HepG2 (cell line): ENCODE data around the gene CT55. TPM values are rescaled to one million over a fixed set of nuclear protein-coding genes. Genes with fewer than 3 reads are reported as not detected.

Experiments used
- ATAC-seq: fragments of 200-7000 bp; cut with Tn5 transposase; 3 replicates; pipeline ENCODE4 v1.9.1; 2020; ENCODE audit warnings: mild to moderate bottlenecking, moderate library complexity
- BruUV-seq: library from RNA; stranded (reverse); fragments of 400-500 nt; replicated peaks from 2 replicates; lab custom pipeline; 2021; lab: Mats Ljungman, UMichigan
- CTCF ChIA-PET: fragments of 300-600 bp; formaldehyde crosslinking; extraction: SDS; loops from one replicate; lab custom pipeline; 2021; ENCODE audit warnings: low total read pairs, inconsistent platforms, low intra/inter-chr PET ratio; lab: Yijun Ruan, JAX
- POLR2A ChIA-PET: fragments of 350-600 bp; sonication (Branson Sonifier 250); formaldehyde crosslinking; loops from one replicate; lab custom pipeline; 2020; ENCODE audit warnings: antibody characterized with exemption, inconsistent platforms; lab: Yijun Ruan, JAX
- DNase-seq: peaks from one replicate; pipeline ENCODE4 v3.0.0-alpha.2; 2015; ENCODE audit warnings: low spot score
- FAIRE-seq: peaks from 3 replicates; lab custom pipeline; 2011; peaks lifted over from hg19 to GRCh38; lab: Jason Lieb, UNC
- H2AFZ ChIP-seq: one replicate; pipeline ENCODE4 v1.6.1; 2011; ENCODE audit warnings: low read length, inconsistent platforms
- H3K27ac ChIP-seq: fragments of 300-600 bp; 3 replicates; pipeline ENCODE4 v1.8.0; 2011; ENCODE audit warnings: mixed run types, mild to moderate bottlenecking, mixed read lengths, low read length, inconsistent platforms; ENCODE audit not compliant: insufficient read depth; ENCODE audit errors: extremely low read length
- H3K27me3 ChIP-seq, 2 experiments: fragments of 200-600 bp in 1 of 2; 2 replicates in 1 of 2; 3 replicates in 1 of 2; pipeline versions ENCODE4 v1.6.0 to v1.8.0; 2011; ENCODE audit warnings: low read length in 2 of 2, mild to moderate bottlenecking in 2 of 2, moderate library complexity in 2 of 2, inconsistent platforms in 1 of 2; ENCODE audit not compliant: insufficient read depth in 2 of 2, control insufficient read depth in 1 of 2
- H3K36me3 ChIP-seq, 2 experiments: fragments of 200-600 bp in 1 of 2; replicated peaks in 1 of 2; 2 replicates in 1 of 2; 3 replicates in 1 of 2; pipeline versions ENCODE4 v1.5.1 to v1.8.0; 2011; ENCODE audit warnings: low read length in 2 of 2, inconsistent platforms in 1 of 2; ENCODE audit not compliant: insufficient read depth in 2 of 2, control insufficient read depth in 1 of 2
- H3K4me1 ChIP-seq: 2 replicates; pipeline ENCODE4 v1.5.1; 2012; ENCODE audit warnings: low read length, inconsistent platforms; ENCODE audit not compliant: insufficient read depth
- H3K4me2 ChIP-seq: 2 replicates; pipeline ENCODE4 v1.6.0; 2011; ENCODE audit warnings: low read depth, low read length, inconsistent platforms
- H3K4me3 ChIP-seq, 3 experiments: fragments of 200-600 bp in 1 of 3; sonication (generic), shearing (Covaris generic) in 1 of 3; replicated peaks in 1 of 3; 2 replicates each; pipeline ENCODE4 v1.5.1; 2011 to 2016; ENCODE audit warnings: low read length in 3 of 3, inconsistent platforms in 2 of 3, low read depth in 2 of 3, mild to moderate bottlenecking in 2 of 3, control low read depth in 1 of 3, mixed read lengths in 1 of 3; ENCODE audit not compliant: insufficient read depth in 1 of 3
- H3K79me2 ChIP-seq: one replicate; pipeline ENCODE4 v1.6.1; 2011; ENCODE audit warnings: low read length, inconsistent platforms; ENCODE audit not compliant: insufficient read depth
- H3K9ac ChIP-seq: 2 replicates; pipeline ENCODE4 v1.6.0; 2011; ENCODE audit warnings: mild to moderate bottlenecking, low read depth, low read length, inconsistent platforms; ENCODE audit not compliant: insufficient read depth
- H3K9me3 ChIP-seq: 2 replicates; pipeline ENCODE4 v1.5.1; 2012; ENCODE audit warnings: mild to moderate bottlenecking, low read length
- H4K20me1 ChIP-seq: 2 replicates; pipeline ENCODE4 v1.6.0; 2011; ENCODE audit warnings: inconsistent platforms, mild to moderate bottlenecking, low read length, moderate library complexity; ENCODE audit not compliant: insufficient read depth
- HOXA5 ChIP-seq: sonication (generic); formaldehyde crosslinking; IDR thresholded peaks from 2 replicates; pipeline ENCODE4 v1.4.0; 2020; ENCODE audit warnings: missing genetic modification reagents
- KMT2B ChIP-seq: IDR thresholded peaks from 2 replicates; pipeline ENCODE4 v1.6.1; 2016; ENCODE audit warnings: missing genetic modification reagents, missing compliant biosample characterization
- RAD51 ChIP-seq: fragments of 450-650 bp; IDR thresholded peaks from 2 replicates; pipeline ENCODE4 v1.6.1; 2016; ENCODE audit warnings: borderline replicate concordance
- STAT5B ChIP-seq: sonication (generic); formaldehyde crosslinking; IDR thresholded peaks from 2 replicates; pipeline ENCODE4 v1.4.0; 2020; ENCODE audit warnings: missing genetic modification reagents
- USF2 ChIP-seq, 2 experiments: sonication (generic) in 1 of 2; formaldehyde crosslinking in 1 of 2; IDR thresholded peaks; 2 replicates each; pipeline versions ENCODE4 v1.5.1 to v1.6.1; 2011 to 2020; ENCODE audit warnings: borderline replicate concordance in 1 of 2, low read depth in 1 of 2, low read length in 1 of 2, mild to moderate bottlenecking in 1 of 2, missing genetic modification reagents in 1 of 2, moderate library complexity in 1 of 2
- ZBTB40 ChIP-seq, 2 experiments: fragments of 450-650 bp in 1 of 2; sonication (generic) in 1 of 2; formaldehyde crosslinking in 1 of 2; IDR thresholded peaks; 2 replicates each; pipeline versions ENCODE4 v1.6.1 to v1.8.0; 2016 to 2022; ENCODE audit warnings: antibody characterized with exemption in 1 of 2, mild to moderate bottlenecking in 1 of 2, missing genetic modification reagents in 1 of 2
- ZMYM4 ChIP-seq: sonication (generic); formaldehyde crosslinking; IDR thresholded peaks from 2 replicates; pipeline ENCODE4 v1.8.1; 2023; ENCODE audit warnings: mild to moderate bottlenecking, missing genetic modification reagents
- ZNF782 ChIP-seq: sonication (generic); formaldehyde crosslinking; IDR thresholded peaks from 2 replicates; pipeline ENCODE4 v1.4.0; 2020; ENCODE audit warnings: missing genetic modification reagents, mild to moderate bottlenecking, borderline replicate concordance
- WGBS: methylation state at CpG from one replicate; pipeline ENCODE4 v1.1.6; 2017; ENCODE audit warnings: low lambda C conversion rate; 5-methylcytosine and 5-hydroxymethylcytosine counted together
- in situ Hi-C: cut with HindIII; loops from 2 replicates; pipeline ENCODE4 v1.10.0; 2017; ENCODE audit warnings: low pct_unique_long_range_greater_than_20kb; ENCODE audit not compliant: extremely low pct_ligation_motif_present
- intact Hi-C: fragments of 100-400 bp; cut with micrococcal nuclease; formaldehyde crosslinking; loops from one replicate; pipeline ENCODE4 v1.10.0; 2022; ENCODE audit not compliant: unreplicated experiment
- polyA plus RNA-seq, 8 experiments: library from polyadenylated mRNA; depleted of rRNA in 3 of 8; stranded (reverse) in 7 of 8; unstranded in 1 of 8; fragments of >200 nt; fragmentation: Illumina TruSeq in 4 of 8; extraction: Trizol in 4 of 8; gene quantifications; 2 replicates each; pipeline versions ENCODE4 v1.2.1 to v1.2.3, GENCODE V29; 2011 to 2016; ENCODE audit warnings: low read depth in 4 of 8, missing spikeins in 1 of 8, mixed read lengths in 1 of 8; ENCODE audit not compliant: insufficient read depth in 1 of 8
- total RNA-seq, 5 experiments: library from RNA; depleted of rRNA; stranded (reverse); fragments of >200 nt; fragmentation: Illumina TruSeq; extraction: Trizol; gene quantifications; 2 replicates each; pipeline ENCODE4 v1.2.3, GENCODE V29; 2016; ENCODE audit warnings: low read depth in 1 of 5

The CT55 gene
- total and polyA plus RNA-seq, 2 of the 13 experiments (the other 11 are each of a cell fraction or from before 2014, with no cell fraction given): 0.08 to 0.15 TPM

GRCh38 chrX:135191838-135192237 is 20.6 kb upstream of the CT55 start:
- H2AFZ ChIP-seq: no peak overlapping the region
- DNase-seq: no peak
- no peaks in the 10 kb centered on the region for H3K36me3 ChIP-seq
- 8% methylated on average over 3 of the region's 3 CpGs for WGBS
- H4K20me1 ChIP-seq: no peaks in the 10 kb centered on the region
- H3K9ac ChIP-seq: no peak overlapping the region
- H3K9me3 ChIP-seq: no peaks in the 10 kb centered on the region
- no peaks in the 10 kb centered on the region for H3K79me2 ChIP-seq
- POLR2A ChIA-PET: no interaction called here
- TF ChIP-seq RAD51 (peak; percentile 40; the same call in 1 of the 2 replicates), KMT2B (no peak), ZMYM4 (CRISPR knock-in tag) (no peak), HOXA5 (no peak), ZNF782 (CRISPR knock-in tag) (no peak), ZBTB40 (IDR thresholded peaks at IDR 0.05) (no peak), ZBTB40 (CRISPR knock-in tag; IDR thresholded peaks at IDR 0.05) (no peak), USF2 (IDR thresholded peaks at IDR 0.05; ENCODE audit: low read depth, low read length) (0 out of 2 replicates have a peak, but pooled peaks have one; percentile 13), USF2 (CRISPR knock-in tag; IDR thresholded peaks at IDR 0.05; ENCODE audit: borderline replicate concordance) (no peak), STAT5B (CRISPR knock-in tag) (no peak)
- H3K27ac ChIP-seq: no peak overlapping the region
- in situ Hi-C loops (no loop called here), intact Hi-C loops (no loop called here)
- ATAC-seq: no peak
- no peaks in the 10 kb centered on the region for H3K4me1 ChIP-seq
- H3K4me2 ChIP-seq: no peak overlapping the region
- no peak for FAIRE-seq
- no peak overlapping the region for H3K4me3 ChIP-seq
- CTCF ChIA-PET: no interaction called here
- no peaks in the 10 kb centered on the region for H3K27me3 ChIP-seq
- no TSS peak for BruUV-seq
